HCT116 (cell line): ENCODE results near the gene CREB3L1. TPM values are rescaled to one million over a fixed set of nuclear protein-coding genes. Genes with fewer than 3 reads are reported as not detected.
A peak's percentile ranks its signal among the peaks of the same experiment; 100 is the strongest.

Source experiments
- ATAC-seq: fragments of 200-7000 bp; cut with Tn5 transposase; 2 replicates; pipeline ENCODE4 v1.9.1; 2020; ENCODE audit warnings: mild to moderate bottlenecking, moderate library complexity
- BruUV-seq: library from RNA; stranded (reverse); fragments of 400-500 nt; replicated peaks from 2 replicates; lab custom pipeline; 2021; lab: Mats Ljungman, UMichigan
- CTCF ChIA-PET: fragments of 300-600 bp; sonication (Branson Sonifier 250); formaldehyde crosslinking; loops from one replicate; lab custom pipeline; 2021; ENCODE audit warnings: antibody characterized with exemption; lab: Charles Lee
- POLR2A ChIA-PET: fragments of 300-600, 350-600 bp; sonication (Branson Sonifier 250); formaldehyde crosslinking; loops from one replicate; lab custom pipeline; 2021; ENCODE audit warnings: antibody characterized with exemption; lab: Charles Lee
- RAD21 ChIA-PET, 2 experiments: fragments of 300-600 bp; sonication (Branson Sonifier 250); formaldehyde crosslinking; loops; one replicate each; lab custom pipeline; 2023; ENCODE audit warnings: low total read pairs in 2 of 2; ENCODE audit not compliant: uncharacterized antibody in 2 of 2, unreplicated experiment in 2 of 2, low non-redundant PET in 1 of 2; lab: Charles Lee
- DNase-seq: peaks from one replicate; pipeline ENCODE4 v3.0.0-alpha.2; 2010; ENCODE audit warnings: low read depth, low spot score
- H2AFZ ChIP-seq: fragments of 200-600 bp; shearing (Covaris generic), sonication (generic); 2 replicates; pipeline ENCODE4 v1.6.1; 2017; ENCODE audit warnings: low read depth, mixed run types, mixed read lengths, antibody characterized with exemption, low read length; ENCODE audit not compliant: poor library complexity, severe bottlenecking
- H3K27ac ChIP-seq: 2 replicates; pipeline ENCODE4 v1.5.1; 2012; ENCODE audit warnings: low read depth, low read length
- H3K27me3 ChIP-seq: fragments of 200-600 bp; sonication (generic); 2 replicates; pipeline ENCODE4 v1.6.1; 2016; ENCODE audit warnings: mixed run types, low read length, mixed read lengths; ENCODE audit not compliant: insufficient read depth
- H3K36me3 ChIP-seq, 2 experiments: fragments of 200-500 bp in 1 of 2; fragments of 200-600 bp in 1 of 2; sonication (Bioruptor generic) in 1 of 2; sonication (generic) in 1 of 2; 2 replicates each; pipeline versions ENCODE4 v1.5.1 to v1.6.1; 2014 to 2016; ENCODE audit warnings: low read length in 2 of 2, inconsistent platforms in 1 of 2, mixed read lengths in 1 of 2, mixed run types in 1 of 2; ENCODE audit not compliant: insufficient read depth in 2 of 2, control insufficient read depth in 1 of 2
- H3K4me1 ChIP-seq, 2 experiments: fragments of 200-600 bp in 1 of 2; sonication (generic) in 1 of 2; 2 replicates each; pipeline versions ENCODE4 v1.5.1 to v1.6.1; 2012 to 2017; ENCODE audit warnings: low read length in 2 of 2, inconsistent platforms in 1 of 2, mild to moderate bottlenecking in 1 of 2, mixed read lengths in 1 of 2, mixed run types in 1 of 2, moderate library complexity in 1 of 2; ENCODE audit not compliant: insufficient read depth in 2 of 2, control insufficient read depth in 1 of 2
- H3K4me2 ChIP-seq: fragments of 200-600 bp; sonication (generic); 2 replicates; pipeline ENCODE4 v1.6.1; 2017; ENCODE audit warnings: mixed run types, low read length, mixed read lengths
- H3K4me3 ChIP-seq, 2 experiments: fragments of 200-600 bp in 1 of 2; sonication (generic) in 1 of 2; replicated peaks in 1 of 2; 2 replicates each; pipeline ENCODE4 v1.5.1; 2011 to 2016; ENCODE audit warnings: low read length in 2 of 2, control low read depth in 1 of 2, low read depth in 1 of 2, mild to moderate bottlenecking in 1 of 2, mixed read lengths in 1 of 2, mixed run types in 1 of 2
- H3K79me2 ChIP-seq: fragments of 200-600 bp; sonication (generic); 2 replicates; pipeline ENCODE4 v1.6.1; 2017; ENCODE audit warnings: mild to moderate bottlenecking, mixed run types, low read length, moderate library complexity, mixed read lengths; ENCODE audit not compliant: insufficient read depth
- H3K9ac ChIP-seq: fragments of 200-600 bp; sonication (generic); 2 replicates; pipeline ENCODE4 v1.6.1; 2016; ENCODE audit warnings: low read length, mixed read lengths
- H3K9me2 ChIP-seq: fragments of 200-600 bp; sonication (generic), shearing (Covaris generic); 2 replicates; pipeline ENCODE4 v1.6.1; 2017; ENCODE audit warnings: mixed run types, mild to moderate bottlenecking, moderate library complexity; ENCODE audit not compliant: insufficient read depth
- H3K9me3 ChIP-seq, 2 experiments: fragments of 200-500 bp in 1 of 2; fragments of 200-600 bp in 1 of 2; sonication (Bioruptor generic) in 1 of 2; sonication (generic) in 1 of 2; 2 replicates each; pipeline ENCODE4 v1.6.1; 2014 to 2017; ENCODE audit warnings: low read length in 2 of 2, mixed read lengths in 2 of 2, inconsistent platforms in 1 of 2, low read depth in 1 of 2, mild to moderate bottlenecking in 1 of 2, mixed run types in 1 of 2, moderate library complexity in 1 of 2; ENCODE audit not compliant: control insufficient read depth in 1 of 2, insufficient read depth in 1 of 2
- H4K20me1 ChIP-seq: fragments of 200-600 bp; sonication (generic), shearing (Covaris generic); 2 replicates; pipeline ENCODE4 v1.6.1; 2017; ENCODE audit warnings: mixed run types, mild to moderate bottlenecking, moderate library complexity; ENCODE audit not compliant: insufficient read depth
- CTCF ChIP-seq, 3 experiments: fragments of 200-600 bp in 1 of 3; sonication (generic) in 1 of 3; IDR thresholded peaks in 2 of 3; conservative IDR thresholded peaks in 1 of 3; 2 replicates each; pipeline ENCODE4 v1.5.1; 2012 to 2017; ENCODE audit warnings: low read depth in 2 of 3, low read length in 2 of 3, antibody characterized with exemption in 1 of 3, borderline replicate concordance in 1 of 3, control low read depth in 1 of 3, mild to moderate bottlenecking in 1 of 3, mixed read lengths in 1 of 3, mixed run types in 1 of 3, moderate library complexity in 1 of 3; ENCODE audit not compliant: insufficient read depth in 1 of 3
- FOSL1 ChIP-seq: IDR thresholded peaks from 2 replicates; pipeline ENCODE4 v1.6.1; 2012; ENCODE audit warnings: low read depth
- POLR2AphosphoS5 ChIP-seq: IDR thresholded peaks from 2 replicates; pipeline ENCODE4 v1.6.1; 2011; ENCODE audit warnings: mild to moderate bottlenecking, low read depth, low read length, moderate library complexity
- YY1 ChIP-seq: IDR thresholded peaks from 2 replicates; pipeline ENCODE4 v1.6.1; 2011; ENCODE audit warnings: low read length, low read depth, moderate library complexity, mild to moderate bottlenecking; ENCODE audit not compliant: insufficient replicate concordance; ENCODE audit errors: extremely low read depth
- intact Hi-C: fragments of 100-400 bp; cut with micrococcal nuclease; formaldehyde crosslinking; loops from 2 replicates; pipeline ENCODE4 v1.10.0; 2022
- total RNA-seq: library from RNA; stranded (reverse); gene quantifications from one replicate; pipeline ENCODE4 v1.2.1, GENCODE V29; 2021; ENCODE audit not compliant: unreplicated experiment

CREB3L1 gene
- total RNA-seq, 1 experiment from 2014 or later: 0.37 TPM

DNA sequence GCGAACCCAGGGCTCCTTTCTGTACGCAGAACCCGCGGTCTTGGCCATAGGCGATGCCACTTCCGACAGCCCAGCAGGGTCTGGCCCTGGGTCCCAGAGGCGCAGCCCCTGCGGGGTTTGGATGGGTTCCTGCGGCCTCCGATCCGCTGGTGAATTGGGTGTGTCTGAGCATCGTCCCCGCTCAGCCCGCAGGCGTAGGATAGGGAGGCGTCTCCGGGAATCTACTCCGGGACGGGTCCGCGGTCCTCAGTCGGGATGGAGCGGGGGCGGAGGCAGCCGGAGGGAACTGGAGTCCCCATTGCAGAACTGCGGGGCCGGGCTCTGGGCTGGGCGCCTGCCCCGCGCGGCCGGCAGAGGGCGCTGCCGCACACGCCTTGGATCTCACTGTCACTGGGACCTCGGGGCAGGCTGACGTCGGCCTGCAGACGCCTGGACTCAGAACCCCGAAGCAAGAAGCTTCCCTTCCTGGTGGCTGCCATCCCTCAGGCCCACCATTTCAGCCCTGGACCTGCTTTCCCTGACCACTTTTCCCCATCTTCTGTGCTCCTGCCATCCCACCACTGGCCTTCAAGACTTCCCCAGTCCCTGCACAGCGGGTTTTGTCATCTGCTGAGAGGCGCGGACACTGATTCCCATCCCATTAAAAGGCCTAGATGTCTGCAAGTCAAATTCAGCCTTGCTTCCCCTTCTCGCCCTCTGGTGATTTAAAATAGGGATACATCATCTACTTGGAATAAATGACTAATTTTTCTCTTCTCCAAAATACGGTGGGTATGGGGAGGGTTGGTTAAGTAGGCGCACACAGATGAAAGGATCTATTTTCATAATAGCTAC lies 38.3 kb upstream of the CREB3L1 start:
- Histone ChIP-seq H3K4me2 (peak overlapping the region; percentile 85), H3K79me2 (no peaks in the 10 kb centered on the region), H3K9ac (peak overlapping the region; percentile 60), H3K27ac (peak overlapping the region; percentile 70; the same call in 1 of the 2 replicates), H3K9me2 (no peaks in the 10 kb centered on the region), H3K36me3 (no peaks in the 10 kb centered on the region), H3K4me1 (peaks cover 32 to 68% of the 10 kb centered on the region in 2 experiments)
- peak; percentile 70 for ATAC-seq
- no TSS peak for BruUV-seq
- intact Hi-C loops: loop anchor here (1.0 to 5.0 kb wide), 3 partner anchors 76 to 378 kb away; partner anchors contain the start of genes ATG13, HARBI1 and PHF21A
- POLR2A ChIA-PET: interaction anchor here (0.7 to 2.8 kb wide), 4 partner anchors 71 to 321 kb away, joined by 3 to 10 read pairs (median 3); no protein-coding TSS in a partner anchor
- RAD21 ChIA-PET: interaction anchor here (0.7 to 1.6 kb wide), 3 partner anchors 70 to 76 kb away, joined by 3 to 4 read pairs (median 3); no protein-coding TSS in a partner anchor
- TF ChIP-seq POLR2AphosphoS5: peak; percentile 48
- no peak for TF ChIP-seq FOSL1
- TF ChIP-seq CTCF (IDR thresholded peaks at IDR 0.05 in 2 of 3, conservative IDR thresholded peaks at IDR 0.05 in 1 of 3; ENCODE audit: borderline replicate concordance in 1 of 3, insufficient read depth in 1 of 3, low read depth in 2 of 3, low read length in 2 of 3): peak in 2 of 3 experiments; percentile 90 to 98; a peak in 4 of 6 replicates
- TF ChIP-seq YY1: peak; percentile 35
- TF ChIP-seq, all 23 proteins: peak for 3
- Histone ChIP-seq H3K9me3 (no peaks in the 10 kb centered on the region), H4K20me1 (no peaks in the 10 kb centered on the region), H3K4me3 (peak overlapping the region; percentile 53 to 59), H3K27me3 (no peaks in the 10 kb centered on the region), H2AFZ (peak overlapping the region; percentile 10)
- CTCF ChIA-PET: interaction anchor here (0.6 to 5.1 kb wide), 9 partner anchors 10 to 380 kb away, joined by 3 to 56 read pairs (median 5); partner anchors contain the start of gene DGKZ
- DNase-seq: peak; percentile 62
